RWPE1 (cell line): ENCODE measurements around the gene FAM199X.

Experiments
- CTCF ChIA-PET: fragments of 350-600 bp; sonication (Branson Sonifier 250); formaldehyde crosslinking; extraction: SDS; loops from one replicate; lab custom pipeline; 2021; lab: Yijun Ruan, JAX
- POLR2A ChIA-PET: fragments of 400-600 bp; formaldehyde crosslinking; extraction: SDS; loops from one replicate; lab custom pipeline; 2020; ENCODE audit warnings: antibody characterized with exemption; ENCODE audit not compliant: low non-redundant PET; lab: Yijun Ruan, JAX
- DNase-seq: peaks from one replicate; pipeline ENCODE4 v3.0.0; 2012; ENCODE audit warnings: low spot score
- H3K27ac ChIP-seq: fragments of 450-650 bp; 2 replicates; pipeline ENCODE4 v1.5.1; 2017
- CTCF ChIP-seq: fragments of 450-650 bp; conservative IDR thresholded peaks from 2 replicates; pipeline ENCODE4 v1.5.1; 2017; ENCODE audit warnings: low read depth, mild to moderate bottlenecking

Gene FAM199X

GRCh38 chrX:104183685-104184084 lies 17.4 kb downstream of the FAM199X start:
- CTCF ChIA-PET, result no interaction called here
- TF ChIP-seq CTCF, result no peak
- POLR2A ChIA-PET, result no interaction called here

GRCh38 chrX:104187931-104188330 lies 21.7 kb downstream of the FAM199X start:
- ChIA-PET CTCF (no interaction called here), POLR2A (no interaction called here)
- DNase-seq, result no peak
- no peak for TF ChIP-seq CTCF
- no peak overlapping the region for H3K27ac ChIP-seq

More at GRCh38 chrX:104183685-104184084, 17.4 kb downstream of the FAM199X start:
- no peak for DNase-seq
- H3K27ac ChIP-seq, result no peak overlapping the region

GRCh38 chrX:104189837-104190236 lies 23.6 kb downstream of the FAM199X start:
- CTCF ChIA-PET, result no interaction called here
- DNase-seq, result no peak
- TF ChIP-seq CTCF, result no peak
- no peak overlapping the region for H3K27ac ChIP-seq
- POLR2A ChIA-PET, result no interaction called here

DNA sequence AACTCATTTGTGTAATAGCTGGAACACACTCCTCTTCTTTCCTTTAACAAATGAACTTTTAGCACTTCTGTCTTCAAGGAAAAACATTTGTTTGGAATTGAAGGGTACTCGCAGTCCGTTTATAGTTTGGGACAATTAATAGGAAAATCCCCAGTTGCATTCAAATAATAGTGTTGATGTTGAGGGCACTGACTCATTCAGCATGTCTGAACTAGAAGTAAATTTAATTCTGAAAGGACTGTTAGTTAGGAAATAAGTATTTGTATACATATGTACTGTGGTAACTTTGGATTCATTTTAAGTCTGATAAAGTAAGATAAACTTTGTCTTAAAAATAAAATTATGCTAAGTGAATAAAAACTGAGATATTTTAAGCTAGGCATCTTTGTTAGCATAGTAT lies 27.2 kb downstream of the FAM199X start:
- no peak for TF ChIP-seq CTCF
- ChIA-PET CTCF (interaction anchor here (0.5 kb wide), 1 partner anchor 71 kb away, joined by 4 read pairs; no protein-coding TSS in a partner anchor), POLR2A (no interaction called here)
- H3K27ac ChIP-seq, result no peak overlapping the region
- DNase-seq, result no peak

DNA sequence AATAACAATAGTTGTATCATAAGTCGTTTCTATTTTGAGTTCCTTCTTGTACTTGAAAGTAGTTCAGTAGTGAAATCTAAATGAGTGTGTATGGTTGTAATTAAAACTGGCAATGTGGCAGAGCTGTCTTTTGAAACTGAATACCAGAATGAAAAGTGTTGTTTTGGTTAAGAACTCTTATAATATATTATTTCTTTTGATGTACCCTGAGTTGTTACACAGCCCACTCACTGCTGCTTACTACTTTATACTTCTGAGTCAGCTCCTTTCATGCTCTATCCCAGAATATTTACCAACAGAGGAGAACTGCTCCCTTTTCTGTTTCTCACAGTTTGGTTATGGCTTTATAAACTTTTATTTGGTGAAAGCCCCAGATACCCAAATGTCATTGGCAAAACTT lies 28.8 kb downstream of the FAM199X start:
- TF ChIP-seq CTCF, result no peak
- ChIA-PET CTCF (interaction anchor here (0.6 to 1.4 kb wide), 3 partner anchors 10 to 1437 kb away, joined by 3 to 4 read pairs (median 3); no protein-coding TSS in a partner anchor), POLR2A (no interaction called here)
- no peak for DNase-seq
- H3K27ac ChIP-seq, result no peak overlapping the region

DNA sequence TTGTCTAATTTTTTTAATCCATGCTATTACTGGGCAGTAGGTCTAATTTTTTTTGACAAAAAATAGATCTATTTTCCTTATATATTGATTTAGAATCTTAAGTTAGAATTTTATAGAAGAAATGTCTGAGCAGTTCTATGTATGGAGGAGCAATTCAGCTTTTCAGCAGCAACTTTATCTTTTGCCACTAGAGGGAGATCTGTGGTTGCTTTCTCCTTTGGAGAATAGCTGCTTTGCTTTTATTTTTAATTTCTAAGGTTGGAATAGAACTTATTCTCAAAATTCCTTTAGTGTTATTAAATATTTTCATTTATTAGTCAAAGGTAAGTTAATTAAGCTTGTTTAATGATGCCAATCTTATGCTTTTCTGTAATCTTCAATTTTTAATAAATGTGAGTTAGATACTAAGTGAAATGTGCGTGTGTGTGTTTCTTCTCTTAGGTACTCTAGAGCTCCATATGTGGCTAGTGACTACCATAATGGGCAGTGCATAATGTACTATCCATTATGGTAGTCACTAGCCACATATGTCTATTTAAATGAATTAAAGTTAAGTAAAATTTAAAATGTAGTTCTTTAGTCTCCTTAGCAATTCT lies 29.3 kb downstream of the FAM199X start:
- CTCF ChIA-PET, result interaction anchor here (0.6 to 1.4 kb wide), 5 partner anchors 10 to 1436 kb away, joined by 3 to 4 read pairs (median 3); no protein-coding TSS in a partner anchor
- TF ChIP-seq CTCF, result peak; percentile 69
- POLR2A ChIA-PET, result no interaction called here
- H3K27ac ChIP-seq, result no peak overlapping the region
- no peak for DNase-seq
